GM19397 (cell line): Measurements from ENCODE around the gene SLMAP.
"Not testable (repeated sequence)": the region's sequence is repeated elsewhere in the genome, so short reads cannot be mapped to it uniquely, and the experiment has no call there.

Experiments used
- ATAC-seq: cut with Tn5 transposase; IDR thresholded peaks from one replicate; pipeline ENCODE4 v1.9.1; 2021; ENCODE audit warnings: mild to moderate bottlenecking, moderate library complexity; ENCODE audit not compliant: unreplicated experiment

SLMAP gene

DNA sequence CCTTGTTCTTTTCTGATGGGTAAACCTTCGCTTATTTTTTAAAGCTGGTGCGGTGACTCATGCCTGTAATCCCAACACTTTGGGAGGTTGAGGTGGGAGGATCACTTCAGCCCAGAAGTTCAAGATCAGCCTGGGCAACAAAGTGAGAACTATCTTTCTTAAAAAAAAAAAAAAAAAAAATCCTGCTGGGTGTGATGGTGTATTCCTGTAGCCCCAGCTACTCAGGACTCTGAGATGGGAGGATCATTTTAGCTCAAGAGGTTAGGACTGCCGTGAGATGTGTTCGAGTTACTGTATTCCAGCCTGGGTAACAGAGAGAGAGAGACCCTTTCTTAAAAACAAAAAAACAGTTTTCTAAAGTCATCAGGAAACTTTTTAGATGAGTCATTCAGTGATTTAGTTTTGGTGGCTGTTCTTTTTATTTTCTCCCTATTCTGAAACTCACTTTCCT is 37.7 kb downstream of the SLMAP start:
- ATAC-seq, result no peak

DNA sequence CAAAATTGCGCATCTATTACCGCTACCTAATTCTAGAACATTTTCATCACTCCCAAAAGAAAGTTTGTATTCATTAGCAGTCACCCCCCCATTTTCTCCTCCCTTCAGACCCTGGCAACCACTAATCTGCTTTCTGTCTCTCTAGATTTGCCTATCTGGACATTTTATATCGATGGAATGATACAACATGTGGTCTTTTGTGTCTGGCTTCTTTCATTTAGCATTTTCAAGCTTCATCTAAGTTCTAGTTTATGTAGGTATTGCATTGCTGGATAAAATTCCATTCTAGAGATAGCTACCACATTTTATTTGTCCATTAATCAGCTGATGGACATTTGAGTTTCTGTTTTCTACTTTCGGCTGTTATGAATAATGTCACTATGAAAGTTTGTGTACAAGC is 38.4 kb downstream of the SLMAP start:
- no peak for ATAC-seq

GRCh38 chr3:57794951-57795350 is 38.8 kb downstream of the SLMAP start:
- ATAC-seq, result no peak

GRCh38 chr3:57796261-57796660 is 40.2 kb downstream of the SLMAP start:
- ATAC-seq, result no peak

DNA sequence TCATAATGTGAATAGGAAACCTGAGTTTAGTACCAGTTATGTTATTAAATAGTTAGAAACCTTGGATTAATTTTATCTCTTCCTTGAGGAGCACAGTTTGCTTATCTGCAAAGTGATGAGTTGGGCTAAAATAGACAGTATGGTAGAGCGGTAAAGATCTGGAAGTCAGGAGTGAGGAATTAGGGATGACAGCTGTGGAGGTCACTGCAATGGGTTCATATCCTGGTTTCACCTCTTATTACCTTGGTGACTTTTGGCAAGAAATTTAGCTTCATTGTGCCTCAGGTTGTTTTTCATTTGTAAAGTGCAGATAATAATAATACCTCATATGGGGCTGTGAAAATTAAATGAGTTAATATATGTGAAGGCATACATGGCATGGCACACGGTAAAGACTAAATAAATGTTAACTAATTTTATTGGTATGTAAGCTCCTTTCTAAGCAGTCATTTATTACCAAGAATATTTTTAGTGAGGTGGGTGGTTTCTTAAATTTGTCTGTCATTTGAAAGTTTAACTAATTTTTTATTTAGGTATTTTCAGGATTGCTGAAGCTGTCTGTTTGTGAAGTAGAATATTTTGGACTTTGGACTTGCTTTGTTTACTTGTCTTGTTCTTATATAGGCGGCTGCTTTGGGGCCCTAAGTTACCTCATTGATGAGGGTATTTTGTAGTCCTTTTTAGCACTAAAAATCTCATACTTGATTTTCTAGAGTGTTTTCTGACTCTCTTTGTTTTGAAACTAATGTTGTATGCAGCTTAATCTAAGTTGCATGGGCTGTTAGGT is 41.8 kb downstream of the SLMAP start:
- ATAC-seq, result no peak

DNA sequence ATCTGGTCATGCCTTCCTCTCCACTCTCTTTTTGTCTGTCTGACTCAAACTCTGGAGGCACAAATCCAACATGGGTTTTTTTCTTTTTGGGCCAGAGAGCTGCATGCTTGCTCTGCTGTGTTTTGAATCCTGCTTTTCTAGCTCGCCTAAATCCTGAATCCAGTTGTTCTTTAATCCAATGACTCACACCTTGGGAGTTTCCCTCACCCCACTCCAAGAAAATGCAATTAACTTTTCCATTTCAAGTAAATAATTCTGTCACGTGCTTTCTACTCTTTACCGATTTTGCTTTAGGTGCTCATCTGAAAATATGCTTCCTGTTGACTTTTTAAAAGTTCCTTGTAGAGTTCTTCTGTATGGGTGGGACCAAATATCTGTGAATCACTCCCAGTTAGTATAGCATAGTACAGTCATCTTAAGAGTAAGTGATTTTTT is 47.6 kb downstream of the SLMAP start:
- ATAC-seq, result no peak

DNA sequence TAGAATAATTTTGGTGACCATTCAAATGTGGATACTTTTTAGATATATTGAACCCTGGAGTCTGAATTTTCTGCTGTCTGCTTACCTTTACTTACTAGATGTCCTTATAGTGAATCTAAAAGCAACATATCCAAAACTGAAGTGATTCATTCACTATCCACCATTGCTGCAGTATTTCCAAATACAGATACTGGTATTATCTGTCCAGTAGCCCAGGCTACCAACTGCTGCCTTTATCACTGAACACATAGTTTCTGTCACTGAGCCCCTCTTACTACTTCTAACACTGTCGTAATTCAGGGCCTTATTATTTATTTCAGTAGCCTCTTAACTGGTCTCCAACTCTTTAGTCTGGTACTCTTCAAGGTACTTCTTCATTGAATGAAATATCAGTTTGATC is 49.2 kb downstream of the SLMAP start:
- no peak for ATAC-seq

- no peak for ATAC-seq
Measured at GRCh38 chr3:57805674-57806073, 49.6 kb downstream of the SLMAP start.

GRCh38 chr3:57806195-57806594 is 50.1 kb downstream of the SLMAP start:
- not testable (repeated sequence) for ATAC-seq

DNA sequence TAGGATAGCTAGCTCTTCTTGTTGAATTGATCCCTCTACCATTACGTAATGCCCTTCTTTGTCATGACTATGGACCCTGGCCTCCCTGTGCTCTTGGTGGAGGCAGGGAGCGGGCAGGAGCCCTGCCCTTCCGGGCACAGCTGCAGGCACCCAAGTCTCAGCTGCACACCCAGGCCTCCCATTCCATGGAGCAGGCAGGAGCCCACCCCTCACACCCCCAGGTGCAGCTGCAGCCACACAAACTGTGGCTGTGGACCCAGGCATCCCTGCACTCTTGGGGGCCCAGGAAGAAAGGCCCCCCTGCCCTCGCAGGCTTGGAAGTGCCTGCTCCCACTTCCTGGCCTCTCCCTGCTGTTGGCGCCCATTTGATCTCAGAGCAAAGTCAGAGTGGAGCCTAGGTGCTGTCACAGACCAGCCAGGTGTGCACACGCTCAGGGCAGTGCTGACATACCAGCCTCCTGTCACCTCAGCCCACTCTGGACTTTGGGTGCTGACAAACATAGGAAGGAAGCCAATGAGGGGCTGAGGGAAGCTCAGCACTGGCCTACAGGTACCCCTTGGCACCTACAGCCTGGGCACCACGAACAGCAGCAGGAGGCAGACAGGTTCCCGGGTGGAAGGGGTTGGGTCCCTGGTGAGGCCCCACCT is 53.0 kb downstream of the SLMAP start:
- ATAC-seq, result no peak

DNA sequence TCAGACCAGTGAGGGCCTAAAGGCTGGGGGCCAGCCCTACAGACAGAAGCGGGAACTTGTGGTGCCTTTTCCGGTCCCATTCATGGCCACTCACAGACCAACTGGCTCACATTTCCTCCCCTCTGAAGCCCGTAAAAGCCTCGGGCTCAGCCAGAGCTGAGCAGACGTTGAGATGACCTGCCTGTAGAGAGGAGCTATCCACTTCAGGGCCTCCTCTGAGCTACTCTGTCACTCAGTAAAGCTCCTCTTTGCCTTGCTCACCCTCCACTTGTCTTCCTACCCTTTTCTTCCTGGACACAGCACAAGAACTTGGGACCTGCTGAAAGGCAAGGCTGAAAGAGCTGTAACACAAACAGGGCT is 53.5 kb downstream of the SLMAP start:
- ATAC-seq, result no peak

GRCh38 chr3:57810048-57810447 is 53.9 kb downstream of the SLMAP start:
- ATAC-seq, result no peak

GRCh38 chr3:57810471-57811137 is 54.5 kb downstream of the SLMAP start:
- ATAC-seq, result no peak

GRCh38 chr3:57815036-57815435 is 58.9 kb downstream of the SLMAP start:
- ATAC-seq, result no peak

- ATAC-seq, result no peak
Measured at GRCh38 chr3:57816471-57817095, 60.5 kb downstream of the SLMAP start.

DNA sequence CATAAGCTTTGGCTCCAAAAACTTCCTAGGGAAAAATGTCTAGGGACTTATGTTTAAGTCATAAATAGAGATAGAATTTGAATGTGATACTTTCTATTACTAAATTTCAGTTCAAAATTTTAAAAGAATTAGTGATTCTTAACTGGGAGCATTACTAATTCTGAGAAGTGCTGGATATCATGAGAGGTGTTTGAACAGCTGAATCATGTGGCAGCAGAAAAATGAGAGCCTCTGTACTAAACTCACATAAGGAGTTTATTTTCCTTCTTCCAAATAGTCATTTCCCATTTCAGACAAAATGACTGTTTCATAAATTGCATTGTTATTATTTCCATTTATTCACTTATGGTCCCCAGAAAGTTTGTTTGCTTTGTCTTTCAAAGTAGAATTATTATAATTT is 62.7 kb downstream of the SLMAP start:
- ATAC-seq, result no peak

GRCh38 chr3:57820479-57820878 is 64.4 kb downstream of the SLMAP start:
- no peak for ATAC-seq

DNA sequence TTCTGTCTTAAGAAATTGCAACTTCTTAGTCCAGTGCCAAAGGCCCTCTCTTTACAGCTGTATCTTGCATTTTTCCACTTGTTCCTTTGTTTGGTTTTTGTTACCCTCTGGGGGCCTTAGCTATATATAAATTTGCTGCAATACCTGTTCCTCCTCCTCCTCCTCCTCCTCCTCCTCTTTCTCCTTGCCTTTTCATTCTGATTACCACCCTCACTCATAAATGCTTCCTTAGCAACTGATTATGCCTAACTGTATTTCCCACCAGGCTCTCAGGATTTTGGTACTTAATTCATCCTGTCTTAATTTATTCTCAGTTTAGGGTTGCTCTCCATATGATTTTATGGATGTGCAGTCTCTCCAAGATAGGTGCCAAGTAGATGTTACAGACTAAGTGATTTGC is 65.7 kb downstream of the SLMAP start:
- no peak for ATAC-seq

GRCh38 chr3:57822686-57823085 is 66.6 kb downstream of the SLMAP start:
- no peak for ATAC-seq

DNA sequence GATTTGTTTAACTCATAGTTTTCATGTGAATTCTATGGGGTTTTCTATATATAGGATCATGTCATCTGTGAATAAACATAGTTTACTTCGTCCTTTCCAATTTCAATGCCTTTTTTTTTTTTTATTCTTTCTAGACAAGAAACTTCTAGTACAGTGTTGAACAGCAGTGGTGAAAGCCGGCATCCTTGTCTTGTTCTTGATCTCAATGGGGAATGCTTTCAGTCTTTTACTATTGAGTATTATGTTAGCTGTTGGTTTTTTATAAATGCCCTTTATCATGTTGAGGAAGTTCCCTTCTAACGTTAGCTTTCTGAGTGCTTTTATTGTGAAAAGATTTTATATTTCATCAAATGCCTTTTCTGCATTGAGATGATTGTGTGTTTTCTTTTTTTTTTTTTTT is 69.0 kb downstream of the SLMAP start:
- ATAC-seq, result no peak

DNA sequence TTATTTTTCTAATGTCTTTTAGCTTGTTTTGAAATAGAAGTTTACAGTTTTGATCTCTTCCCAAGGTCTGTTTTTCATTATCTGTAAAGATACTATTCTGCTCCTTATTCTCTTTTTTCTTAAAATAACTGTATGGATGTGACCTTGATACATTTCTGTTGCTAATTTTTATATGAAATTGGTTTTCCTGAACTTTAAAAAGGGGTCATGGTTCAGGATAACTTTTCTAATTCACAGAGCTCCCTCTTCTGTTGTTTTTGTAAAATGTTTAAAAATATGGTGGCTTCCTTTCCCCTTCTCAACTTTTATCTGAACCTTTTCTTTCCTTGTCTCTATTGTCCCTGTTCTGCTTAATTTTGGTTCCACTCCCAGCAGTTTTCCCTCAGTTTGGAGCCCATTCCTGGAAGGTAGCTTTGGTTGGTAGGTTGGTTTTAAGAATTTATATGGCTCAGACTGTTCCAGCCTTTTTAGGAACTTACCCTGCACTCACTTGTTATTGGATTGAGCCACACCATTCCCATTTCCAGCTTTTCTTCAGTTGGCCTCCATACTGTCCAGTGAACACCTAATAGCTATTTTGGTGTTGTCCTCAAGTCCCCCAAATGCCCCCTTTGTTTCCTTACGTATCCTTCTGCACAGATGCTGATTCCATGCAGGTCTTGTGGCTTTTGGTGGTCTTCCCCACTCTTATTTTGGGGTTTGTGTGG is 70.3 kb downstream of the SLMAP start:
- no peak for ATAC-seq
